HG03108 (cell line): ENCODE measurements around the gene BLACAT1.

Experiments
- ATAC-seq: cut with Tn5 transposase; IDR thresholded peaks from one replicate; pipeline ENCODE4 v1.9.1; 2021; ENCODE audit warnings: moderate library complexity; ENCODE audit not compliant: unreplicated experiment

BLACAT1 gene

DNA sequence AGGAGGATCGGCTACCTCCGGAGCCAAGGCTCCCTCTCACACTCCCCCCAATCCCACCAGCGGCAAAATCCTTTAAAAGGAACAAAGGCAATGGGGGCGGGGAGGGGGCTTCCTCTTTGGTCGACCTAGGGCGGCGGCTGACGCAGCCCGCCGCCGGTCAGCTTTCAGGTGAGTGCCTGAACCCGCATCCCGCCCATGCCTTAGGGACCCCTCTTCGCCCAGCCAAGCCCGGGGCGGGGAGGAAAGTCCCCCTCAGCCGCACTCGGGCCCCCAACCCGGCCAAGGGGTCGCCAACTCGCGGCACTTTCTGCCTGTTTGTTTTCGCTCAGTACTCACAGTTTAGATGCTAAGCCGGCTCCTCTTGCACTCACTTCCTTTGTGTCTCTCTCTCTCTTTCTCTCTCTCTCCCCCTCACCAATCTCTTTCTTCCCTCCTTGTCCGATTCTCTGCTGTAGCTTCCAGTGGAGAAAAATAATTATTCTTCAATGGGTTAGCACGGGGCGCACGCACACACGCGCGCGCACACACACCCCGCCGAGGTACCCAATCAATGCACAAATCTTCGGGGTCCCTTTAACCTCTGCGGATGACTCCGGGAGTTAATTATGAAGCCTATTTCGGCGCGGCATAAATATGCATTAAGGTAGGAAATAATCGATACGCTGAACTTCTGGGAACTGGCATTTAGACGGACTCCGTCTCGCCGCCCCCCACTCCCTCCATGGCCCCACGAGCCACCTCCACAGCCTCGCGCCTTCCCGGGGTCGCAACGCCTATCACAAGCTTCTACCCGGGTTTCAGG, at the start of gene BLACAT1:
TSS of gene BLACAT1 (minus strand) at position 465 of the 802 bp plus-strand sequence.
- no peak for ATAC-seq

DNA sequence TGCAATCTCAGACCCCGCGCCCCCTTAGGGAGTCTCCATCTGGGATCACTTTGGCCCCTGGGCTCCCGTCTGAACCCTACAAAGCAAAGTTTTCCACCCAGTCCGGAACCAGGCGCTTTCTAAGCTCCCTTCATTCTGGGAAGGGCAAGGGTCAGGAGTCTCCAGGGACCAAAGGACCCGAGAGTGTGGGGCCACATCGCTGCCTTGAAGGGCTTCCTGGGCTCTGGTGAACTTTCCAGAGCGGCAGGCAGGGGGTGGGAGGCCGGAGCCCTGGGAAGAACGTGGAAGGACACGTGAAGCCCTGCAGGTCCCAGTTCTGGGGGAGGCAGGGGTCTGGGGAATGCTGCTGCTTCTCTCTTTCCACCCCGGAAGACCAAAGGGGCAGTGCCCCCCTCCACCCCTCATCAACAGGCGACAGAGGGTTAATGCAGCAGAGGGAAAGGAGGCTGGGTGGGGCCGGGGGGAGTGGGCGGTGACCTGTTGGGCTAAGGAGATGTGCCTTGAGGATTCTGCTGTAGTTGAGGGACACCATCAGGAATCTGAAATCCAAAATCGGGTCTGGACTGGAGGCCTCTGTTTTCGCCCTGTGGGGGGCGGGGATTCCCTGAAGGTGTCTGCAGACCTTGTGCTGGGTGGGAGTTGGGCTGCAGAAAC, 49.4 kb upstream of the BLACAT1 start:
- ATAC-seq = no peak

DNA sequence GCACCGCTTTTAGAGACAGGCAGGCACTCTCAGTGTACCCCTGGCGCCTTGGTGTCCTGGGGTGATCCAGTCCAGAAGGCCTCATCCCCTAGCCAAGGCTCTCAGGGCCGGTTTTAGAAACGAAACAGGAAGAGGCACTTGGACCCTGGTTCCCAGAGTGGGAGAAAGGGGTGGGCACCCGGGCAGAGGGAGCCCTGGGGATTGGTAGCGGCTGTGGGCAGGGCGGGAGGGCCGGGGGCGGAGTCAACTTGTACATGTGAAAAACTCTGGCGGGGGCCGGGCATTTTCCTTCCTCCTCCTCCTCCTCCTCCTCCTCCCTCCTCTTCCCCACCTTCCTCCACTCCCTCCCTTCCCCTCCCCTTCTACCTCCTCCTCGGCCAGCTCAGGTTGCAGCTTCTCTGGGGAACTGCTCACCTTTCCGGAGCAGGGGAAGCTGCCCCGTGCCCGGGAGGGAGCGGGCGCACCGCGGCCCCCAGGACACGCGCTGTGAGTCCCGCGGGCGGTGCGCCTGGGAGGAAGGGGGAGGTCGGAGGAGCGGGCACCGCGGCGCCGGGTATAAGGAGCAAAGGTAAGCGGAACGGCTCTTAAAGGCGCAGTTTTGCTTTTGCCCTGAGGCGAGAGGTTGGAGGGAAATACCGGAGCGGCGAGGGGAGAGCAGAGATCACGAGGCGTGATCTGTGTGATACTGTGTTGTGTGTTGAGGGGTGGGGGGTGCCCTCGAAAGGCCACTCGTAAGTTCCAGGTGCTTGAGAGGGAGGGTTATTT, 48.6 kb upstream of the BLACAT1 start, which contains the start of gene CDK18:
TSS of gene CDK18 (plus strand) at position 359 of the 765 bp plus-strand sequence. CDS start 18,499 bp downstream, outside the sequence.
- ATAC-seq = no peak

DNA sequence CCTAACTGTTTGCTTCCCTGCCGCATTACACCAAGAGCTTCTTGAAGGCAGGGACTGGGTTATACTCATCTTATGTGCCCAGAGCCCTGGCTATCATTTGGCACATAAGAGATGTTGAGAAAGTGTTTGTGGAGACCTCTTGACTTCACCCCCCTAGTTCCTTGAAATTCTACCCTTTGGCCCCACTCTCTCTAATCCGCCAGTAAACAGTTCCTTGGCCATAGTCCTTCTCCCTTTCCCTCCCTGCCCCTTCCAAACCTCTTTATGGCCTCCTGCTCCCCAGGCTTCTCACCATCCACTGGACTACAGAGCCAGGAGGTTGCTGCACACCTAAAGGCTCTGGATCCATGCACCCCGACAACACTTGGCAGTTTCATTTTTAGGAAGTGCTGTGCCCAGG, 47.1 kb upstream of the BLACAT1 start:
- no peak for ATAC-seq

DNA sequence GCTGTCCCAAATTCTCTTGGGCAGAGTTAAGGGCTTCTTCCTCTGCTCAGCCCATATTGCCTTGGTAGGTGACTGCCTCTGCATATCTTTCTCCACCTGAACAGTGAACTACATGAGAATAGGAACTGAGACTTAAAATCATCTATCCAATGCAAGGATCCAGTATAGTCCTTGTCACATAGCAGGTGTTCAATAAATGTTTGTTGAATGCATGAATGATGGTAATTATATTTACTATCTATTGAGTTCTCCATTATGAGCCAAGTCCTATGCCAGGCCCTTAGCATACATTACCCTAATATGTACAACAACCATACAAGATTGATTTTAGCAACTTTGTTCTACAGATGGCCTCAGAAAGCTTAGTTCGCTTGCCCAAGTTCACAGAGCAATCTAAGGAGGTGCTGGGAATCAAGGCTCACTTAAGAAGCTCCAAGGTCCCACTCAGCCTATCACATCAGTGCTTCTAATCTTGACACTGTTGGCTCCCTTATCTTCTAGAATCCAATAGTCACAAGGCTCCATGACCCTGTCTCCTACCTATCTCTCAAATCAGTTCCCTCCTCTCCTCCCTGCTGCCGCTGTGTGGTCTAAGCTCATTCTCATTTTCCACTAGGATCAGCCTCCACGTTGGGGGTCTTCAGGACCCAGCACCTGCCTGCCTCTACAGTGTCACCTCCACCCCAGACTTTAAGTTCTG, 46.4 kb upstream of the BLACAT1 start:
- no peak for ATAC-seq

DNA sequence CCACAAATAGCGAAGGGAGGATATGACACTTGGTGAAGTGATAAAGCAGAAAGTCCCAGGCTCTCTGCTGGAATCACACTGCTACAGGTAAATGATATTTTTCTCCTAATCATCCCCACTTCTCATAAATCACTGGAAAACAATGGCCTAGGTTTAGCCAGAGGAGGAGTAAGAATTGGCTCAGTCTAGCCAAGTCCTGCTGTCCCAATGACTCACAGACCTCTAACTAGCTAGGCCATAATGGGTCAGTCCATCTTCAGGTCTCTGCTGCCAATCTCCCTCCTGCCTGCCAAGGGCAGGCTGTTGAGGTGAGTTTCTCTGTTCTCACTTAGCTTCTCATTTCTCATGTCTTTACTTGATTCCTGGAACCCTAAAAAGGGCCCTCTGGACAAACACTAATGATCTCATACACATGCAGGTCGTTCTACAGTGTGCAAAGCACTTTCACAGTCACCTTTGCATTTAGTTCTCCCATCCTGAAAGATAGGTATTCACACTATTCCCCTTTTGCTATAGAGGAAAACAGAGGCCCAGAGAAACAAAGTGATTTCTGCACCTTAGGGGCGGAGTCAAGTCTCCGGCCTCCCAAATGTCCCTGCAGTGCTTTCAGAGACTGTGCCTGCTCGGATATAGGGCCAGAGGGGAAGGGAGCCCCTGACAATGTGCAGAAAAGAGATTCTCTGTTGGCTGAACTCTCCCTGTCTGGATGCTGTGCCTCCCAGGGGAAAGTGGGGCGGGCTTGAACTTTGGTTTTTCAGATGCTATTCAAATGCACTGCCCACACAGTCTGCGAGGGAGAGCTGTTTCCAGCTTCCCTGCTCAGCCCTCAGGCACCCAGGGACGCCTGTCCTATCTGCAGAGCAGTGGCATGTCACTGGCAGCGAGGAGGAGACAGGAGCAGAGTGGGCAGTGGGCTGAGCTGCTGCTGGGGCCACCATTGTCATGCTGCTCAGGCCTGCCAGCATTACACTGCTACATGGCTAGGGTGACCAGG, 44.7 kb upstream of the BLACAT1 start:
- no peak for ATAC-seq

DNA sequence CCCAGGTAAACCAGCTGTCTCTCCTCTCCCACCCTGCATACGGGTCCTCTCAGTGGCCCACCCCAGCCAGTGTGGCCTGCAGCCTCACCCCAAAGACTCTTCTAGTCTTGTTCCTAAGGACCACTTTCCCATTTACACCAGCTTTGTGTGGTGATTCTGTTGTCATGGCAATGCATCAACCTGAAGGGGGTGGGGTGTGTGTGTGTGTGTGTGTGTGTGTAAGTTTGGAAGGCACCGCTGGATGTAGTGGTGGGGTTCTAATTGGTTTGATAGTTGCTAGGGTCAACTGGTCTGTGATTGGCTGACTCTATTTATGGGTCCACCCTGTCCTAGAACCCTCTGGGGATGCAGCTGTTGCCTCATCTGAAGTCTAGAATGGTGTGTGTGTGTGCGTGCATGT, 43.9 kb upstream of the BLACAT1 start:
- no peak for ATAC-seq

DNA sequence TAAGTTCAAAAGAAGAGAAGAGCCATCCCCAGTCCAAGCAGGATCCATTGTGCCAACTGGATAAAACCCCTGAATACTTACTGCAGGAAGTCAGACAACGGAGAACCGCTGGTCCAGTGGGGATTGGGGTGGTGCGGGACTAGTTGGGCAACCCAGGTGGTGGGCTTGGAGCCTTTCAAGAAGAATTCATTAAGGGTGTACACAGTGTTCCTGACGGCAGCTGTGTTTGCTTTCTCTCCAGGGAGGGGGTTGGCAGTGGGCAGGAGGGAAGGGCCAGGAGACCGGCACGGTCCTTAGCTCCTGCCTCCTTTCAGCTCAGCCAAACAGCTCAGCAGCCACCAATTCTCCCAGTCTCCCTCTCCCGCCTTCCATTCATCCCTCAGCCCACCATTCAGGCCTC, 41.5 kb upstream of the BLACAT1 start:
- ATAC-seq = no peak

DNA sequence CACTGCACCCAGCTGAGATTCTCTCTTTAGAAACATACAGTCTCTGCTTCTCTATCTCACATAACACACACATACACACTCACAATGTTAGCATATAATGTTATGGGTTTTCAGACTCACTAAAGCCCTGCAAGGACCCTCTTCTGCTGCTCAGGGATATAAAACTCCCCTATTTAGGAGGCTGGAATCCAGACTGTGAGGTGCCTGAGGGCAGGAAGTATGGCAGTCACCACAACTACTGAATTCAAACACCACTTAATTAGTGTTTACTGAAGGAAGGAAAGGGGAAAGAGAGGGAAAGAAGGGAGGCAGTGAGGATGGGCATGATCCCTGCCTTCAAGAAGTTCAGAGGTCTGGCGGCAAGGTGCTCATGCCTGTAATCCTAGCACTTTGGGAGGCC, 40.8 kb upstream of the BLACAT1 start:
- ATAC-seq = no peak

DNA sequence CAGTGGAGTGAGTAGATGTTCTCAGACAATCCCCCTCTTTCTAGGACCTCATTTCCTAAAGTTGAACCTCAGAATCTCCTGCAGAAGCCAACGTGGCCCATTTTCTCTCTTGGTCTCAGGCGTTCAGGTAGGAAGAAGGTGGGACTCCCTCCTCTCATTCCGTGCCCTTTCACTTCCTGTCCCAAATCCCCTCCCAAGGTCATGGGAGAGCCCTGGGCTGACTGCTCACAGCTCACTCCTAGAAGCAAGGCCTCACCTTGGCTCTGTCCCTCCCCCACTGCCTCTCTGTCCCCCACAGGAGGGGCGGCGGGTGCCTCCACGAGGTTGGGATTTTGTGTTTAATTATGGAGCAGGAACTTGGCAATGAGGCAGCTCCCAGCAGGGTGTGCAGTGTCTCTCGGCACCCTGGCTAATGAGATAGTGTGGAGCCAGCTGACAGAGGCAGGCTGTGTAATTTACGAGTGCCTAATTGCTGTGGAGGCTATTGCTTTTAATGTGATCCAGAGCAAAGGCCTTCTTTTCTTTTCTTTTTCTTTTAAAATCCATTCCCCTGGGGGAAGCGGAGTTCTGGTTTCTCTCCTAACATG, 39.5 kb upstream of the BLACAT1 start:
- ATAC-seq = no peak

DNA sequence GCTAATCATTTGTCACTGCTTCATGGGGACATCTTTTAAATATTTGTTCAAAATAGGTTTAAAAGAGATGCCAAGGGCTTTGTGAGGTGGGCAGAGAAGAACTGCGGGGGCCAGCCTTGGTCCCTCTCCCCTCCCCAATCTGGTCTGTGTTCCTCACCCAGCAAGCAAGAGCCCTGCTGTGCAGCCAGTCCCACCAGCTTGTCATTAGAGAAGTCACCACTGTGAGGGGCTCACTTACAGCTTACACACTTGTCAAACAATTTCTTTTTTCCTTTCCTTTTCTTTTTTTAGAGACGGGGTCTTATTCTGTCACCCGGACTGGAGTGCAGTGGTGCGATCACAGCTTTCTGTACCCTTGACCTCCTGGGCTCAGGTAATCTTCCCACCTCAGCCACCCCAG, 38.3 kb upstream of the BLACAT1 start:
- no peak for ATAC-seq

DNA sequence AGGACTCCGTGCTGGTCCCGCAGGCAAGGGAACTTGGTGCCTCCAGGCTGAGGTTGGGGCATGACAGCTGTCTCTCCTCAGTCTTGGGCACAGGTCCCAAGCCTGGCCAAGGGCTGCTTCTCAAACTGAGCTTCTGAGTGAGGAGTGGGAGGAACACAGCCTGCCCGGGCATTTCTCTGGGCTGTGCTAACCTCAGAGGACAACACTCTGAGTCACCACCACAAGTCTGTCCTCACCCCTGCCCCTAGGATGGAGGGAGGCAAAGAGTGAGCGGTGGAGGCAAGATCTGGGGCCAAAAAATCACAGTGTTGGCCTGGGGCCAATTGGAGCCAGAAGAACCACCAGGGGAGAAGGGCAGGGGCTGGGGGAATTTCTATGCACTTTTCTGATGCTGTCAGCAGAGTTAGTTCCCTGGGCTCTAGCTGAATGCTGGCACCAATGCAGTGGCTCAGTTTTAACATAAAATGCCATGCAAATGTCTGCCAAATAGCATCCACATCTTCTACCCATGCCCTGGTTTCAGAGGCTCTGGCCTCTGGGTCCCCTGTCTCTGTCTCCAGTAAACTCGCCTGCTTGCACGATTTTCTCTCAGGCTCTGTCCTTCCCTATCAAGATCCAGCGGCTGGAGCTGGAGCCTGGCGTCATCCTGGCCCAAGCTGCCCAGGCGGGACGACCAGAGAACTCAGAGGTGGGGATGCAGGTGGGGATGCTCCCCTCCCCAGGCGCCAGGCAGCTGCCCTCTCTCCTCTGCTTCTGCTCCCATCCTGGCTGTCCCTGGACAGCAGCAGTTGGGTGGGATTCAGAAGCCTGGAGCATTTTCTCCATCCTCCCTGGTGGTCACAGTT, 37.6 kb upstream of the BLACAT1 start:
- ATAC-seq = no peak

DNA sequence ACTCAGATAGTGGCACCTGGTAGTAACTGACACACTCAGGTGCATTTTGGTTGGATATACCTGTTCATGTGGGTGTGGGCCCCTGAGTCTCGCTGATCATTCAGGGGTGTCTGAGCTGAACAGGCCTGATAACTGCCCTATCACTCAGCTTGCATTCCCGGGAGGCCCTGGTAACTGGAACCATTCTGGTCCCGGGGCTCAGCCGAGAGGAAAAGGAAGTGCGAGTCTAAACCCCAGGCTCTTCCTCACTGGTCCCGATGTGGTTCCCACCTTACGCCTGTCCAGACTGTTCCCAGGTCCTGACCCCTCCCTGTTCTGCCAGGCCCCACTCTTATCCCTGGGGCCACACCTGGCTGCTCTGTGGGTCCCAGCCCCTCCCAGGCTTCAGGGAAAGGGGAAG, 36.9 kb upstream of the BLACAT1 start:
- ATAC-seq = no peak

DNA sequence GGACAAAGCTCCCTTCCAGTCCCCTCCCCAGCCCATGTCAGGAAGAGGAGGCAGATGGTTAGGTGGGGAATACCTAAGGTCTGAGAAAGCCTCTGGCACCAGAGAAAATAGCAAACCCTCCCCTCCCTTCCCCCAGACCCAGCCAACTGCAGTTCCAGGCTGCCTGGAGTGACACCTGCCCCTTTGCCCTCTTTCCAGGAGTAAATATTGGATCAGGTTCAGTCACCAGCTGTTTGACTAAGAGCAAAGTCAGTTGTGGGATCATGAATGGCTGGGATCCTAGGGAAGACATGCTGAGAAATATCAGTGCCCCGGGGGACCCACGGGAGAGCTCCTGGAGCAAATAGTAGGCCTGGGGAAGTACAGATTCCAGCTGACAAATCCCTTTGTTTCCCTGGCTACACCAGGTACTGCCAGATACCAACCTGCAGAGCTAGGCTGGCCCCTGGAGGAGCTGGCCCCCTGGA, 36.4 kb upstream of the BLACAT1 start:
- no peak for ATAC-seq

DNA sequence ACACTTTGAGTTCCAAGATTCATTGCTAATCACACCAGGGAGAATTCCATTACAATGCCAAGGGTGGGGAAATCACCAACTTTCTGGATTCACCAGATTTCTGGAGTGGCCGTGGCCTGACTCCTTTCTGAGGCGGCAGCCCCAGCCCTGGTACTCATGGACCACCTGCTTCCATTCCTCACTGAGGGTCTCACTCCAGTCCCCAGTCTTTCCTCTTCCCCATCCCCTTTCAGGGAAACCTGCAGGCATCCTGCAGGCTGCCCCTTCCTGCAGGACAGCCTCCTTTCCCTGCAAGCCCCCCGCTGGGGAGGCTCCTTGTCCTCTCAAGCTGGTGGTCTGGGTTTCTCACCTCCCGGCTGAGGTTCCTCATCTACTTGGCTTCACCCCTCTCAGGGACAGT, 35.9 kb upstream of the BLACAT1 start:
- no peak for ATAC-seq

DNA sequence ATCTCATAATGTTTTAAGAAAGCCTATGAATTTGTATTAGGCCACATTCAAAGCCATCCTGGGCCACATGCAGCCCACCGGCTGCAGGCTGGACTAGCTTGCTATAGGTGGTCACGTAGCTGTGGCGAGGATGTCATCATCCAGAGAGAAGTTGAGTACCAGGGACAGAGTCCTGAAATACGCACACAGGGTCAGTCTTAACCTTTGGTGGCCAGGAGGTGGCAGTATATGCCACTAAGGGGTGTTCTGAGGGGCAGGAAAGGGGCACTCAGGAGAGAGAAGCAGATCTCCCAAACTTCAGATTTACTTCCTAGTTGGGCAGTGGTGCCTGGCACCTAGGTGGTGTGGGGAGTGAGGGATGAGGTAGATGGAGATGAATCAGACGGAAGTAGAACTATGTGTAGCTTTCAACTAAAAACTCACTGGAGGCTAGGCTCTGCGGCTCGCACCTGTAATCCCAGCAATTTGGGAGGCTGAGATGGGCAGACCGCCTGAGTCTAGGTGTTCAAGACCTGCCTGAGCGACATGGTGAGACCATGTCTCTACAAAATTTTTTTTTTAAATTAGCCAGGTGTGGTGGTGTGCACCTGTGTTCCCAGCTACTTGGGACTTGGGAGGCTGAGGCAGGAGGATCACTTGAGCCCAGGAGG, 32.4 kb upstream of the BLACAT1 start:
- ATAC-seq = no peak

DNA sequence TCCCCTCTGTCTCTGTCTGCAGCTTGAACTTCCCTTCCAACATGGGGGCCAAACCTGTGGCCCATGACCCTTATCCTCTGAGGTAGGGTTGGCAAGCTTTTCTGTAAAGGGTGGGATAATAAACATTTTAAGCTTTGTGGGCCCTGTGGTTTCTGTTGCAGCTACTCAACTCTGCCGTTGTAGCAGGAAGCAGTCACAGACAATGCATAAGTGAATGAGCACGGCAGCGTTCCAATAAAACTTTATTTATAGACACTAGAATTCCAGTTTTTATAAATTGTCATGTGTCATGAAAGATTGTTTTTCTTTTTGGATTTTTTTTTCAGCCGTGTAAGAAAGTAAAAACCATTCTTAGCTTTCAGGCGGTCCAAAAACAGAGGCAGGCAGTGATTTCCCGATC, 30.4 kb upstream of the BLACAT1 start:
- ATAC-seq = no peak
